GM20000 (cell line): ENCODE results near the gene CLCNKB.

Experiments
- DNase-seq: peaks from one replicate; pipeline ENCODE4 v3.0.0; 2012; ENCODE audit warnings: low spot score
- CTCF ChIP-seq: IDR thresholded peaks from 2 replicates; pipeline ENCODE4 v1.5.1; 2012; ENCODE audit warnings: mild to moderate bottlenecking, control low read depth; ENCODE audit errors: extremely low read depth, missing control alignments

CLCNKB gene

GRCh38 chr1:16088996-16089395 is 45.4 kb downstream of the CLCNKB start:
- DNase-seq, result no peak
- TF ChIP-seq CTCF, result no peak

DNA sequence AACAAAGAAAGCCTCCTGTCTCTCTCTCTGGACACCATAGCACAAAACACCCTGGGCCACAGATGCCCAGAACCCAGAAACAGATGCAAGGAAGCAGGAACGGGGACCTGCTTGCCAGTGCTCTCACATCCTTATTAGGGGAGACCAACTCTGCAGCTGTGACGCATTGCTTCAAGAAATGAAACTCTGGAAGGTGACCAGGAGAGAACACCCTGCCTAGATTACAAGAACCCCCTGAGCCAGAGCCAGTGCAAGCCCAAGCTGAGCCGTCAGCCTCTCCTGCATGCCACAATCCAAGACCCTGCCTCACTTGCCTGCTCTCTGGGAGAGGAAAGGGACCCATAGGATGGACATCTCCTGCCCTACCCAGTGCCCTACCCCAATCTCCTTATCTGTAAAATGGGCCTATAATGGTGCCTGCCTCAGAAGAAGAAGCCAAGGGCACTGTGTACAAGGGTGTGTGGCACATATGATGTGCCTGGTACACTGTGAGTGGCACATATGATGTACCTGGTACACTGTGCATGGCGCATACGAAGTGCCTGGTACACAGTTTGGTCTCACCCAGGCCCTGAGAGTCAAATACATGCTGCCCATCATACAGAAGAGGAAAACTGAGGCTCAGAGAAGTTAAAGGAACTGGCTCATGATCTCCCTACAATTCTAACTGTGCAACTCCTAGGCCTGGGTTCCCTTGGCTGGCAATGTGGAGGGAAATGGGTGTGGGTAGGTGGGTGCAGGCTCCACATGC is 46.7 kb downstream of the CLCNKB start:
- DNase-seq, result no peak
- no peak for TF ChIP-seq CTCF

GRCh38 chr1:16091296-16091695 is 47.7 kb downstream of the CLCNKB start:
- TF ChIP-seq CTCF, result no peak
- no peak for DNase-seq

DNA sequence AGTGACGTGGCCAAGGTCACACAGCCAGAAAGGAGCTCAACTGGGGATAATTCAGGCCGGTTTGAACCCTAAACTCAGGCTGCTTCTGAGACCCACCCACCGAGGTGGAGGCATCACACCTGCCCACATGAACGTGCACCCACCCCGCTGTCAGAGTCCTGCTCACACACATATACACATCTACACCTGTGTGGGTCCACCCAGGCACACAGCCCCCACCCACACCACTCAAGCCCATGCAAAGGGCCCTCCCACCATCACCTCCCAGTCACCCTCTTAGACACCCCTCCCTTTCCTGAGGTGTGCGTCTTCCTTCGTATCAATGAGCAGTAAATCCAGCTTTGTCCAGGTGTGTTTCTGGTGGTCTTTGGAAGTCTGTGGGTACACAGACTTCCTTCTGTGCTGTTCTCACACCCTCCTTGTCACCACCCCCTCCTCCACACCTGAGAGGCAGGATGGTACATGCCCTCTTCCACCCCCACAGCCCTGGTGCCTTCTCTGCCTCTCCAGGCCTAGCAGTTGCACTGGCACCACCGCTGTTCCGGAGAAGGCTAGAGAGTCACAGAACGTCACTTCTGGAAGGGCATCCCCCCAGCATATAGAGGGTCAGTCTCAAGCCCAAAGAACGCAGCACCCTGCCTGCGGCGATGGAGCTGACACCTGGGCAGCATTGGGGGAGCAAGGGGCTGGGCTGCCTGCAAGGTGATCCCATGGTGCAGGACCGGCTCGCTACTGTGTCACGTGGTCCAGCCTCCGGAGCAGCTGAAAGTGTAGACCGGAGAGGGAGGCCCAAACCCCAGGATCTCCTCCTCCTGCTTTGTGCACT is 48.7 kb downstream of the CLCNKB start:
- no peak for TF ChIP-seq CTCF
- DNase-seq, result no peak

DNA sequence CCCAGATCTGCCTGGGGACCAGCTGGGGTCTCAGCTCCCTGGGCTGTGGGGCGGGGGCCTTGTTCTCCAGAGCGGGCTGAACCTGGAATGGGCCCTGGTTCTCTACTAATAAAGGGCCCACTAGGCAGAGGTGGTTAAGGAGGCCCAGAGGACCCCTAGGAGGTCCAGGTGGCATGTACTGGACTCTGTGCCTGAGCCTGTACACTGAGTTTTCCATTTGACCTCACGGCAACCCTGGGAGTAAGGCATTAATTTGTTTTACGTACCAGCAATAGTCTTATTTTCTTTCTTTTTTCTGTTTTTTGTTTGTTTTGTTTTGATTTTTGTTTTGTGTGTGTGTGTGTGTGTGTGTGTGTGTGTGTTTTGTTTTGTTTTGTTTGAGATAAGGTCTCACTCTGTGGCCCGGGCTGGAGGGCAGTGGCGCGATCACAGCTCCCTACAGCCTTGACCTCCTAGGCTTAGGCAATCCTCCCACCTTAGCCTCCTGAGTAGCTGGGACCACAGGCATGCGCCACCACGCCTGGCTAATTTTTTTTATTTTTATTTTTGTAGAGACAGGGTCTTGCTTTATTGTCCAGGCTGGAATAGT is 49.4 kb downstream of the CLCNKB start:
- TF ChIP-seq CTCF, result no peak
- DNase-seq, result no peak

DNA sequence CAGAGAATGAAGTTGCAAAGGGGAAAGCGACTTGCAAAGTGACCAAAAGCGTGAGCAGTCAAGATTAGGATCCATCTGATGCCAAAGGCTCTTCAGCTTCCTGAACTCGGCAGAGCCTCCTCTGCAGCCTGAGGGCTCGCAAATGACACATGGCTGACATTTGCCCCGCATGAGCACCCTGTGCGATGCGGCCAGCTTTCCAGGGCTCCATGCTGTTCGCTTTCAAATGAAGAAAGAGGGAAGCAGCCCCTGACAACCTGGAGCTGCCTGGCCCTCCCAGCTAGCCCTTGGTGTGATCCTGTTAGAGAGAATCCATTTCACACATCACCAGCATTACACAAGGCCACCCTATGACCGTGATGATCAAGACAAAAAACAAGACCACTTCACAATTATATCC is 50.0 kb downstream of the CLCNKB start:
- DNase-seq, result no peak
- no peak for TF ChIP-seq CTCF
